ENCODE results near the gene ANKRD34A. TPM values are rescaled to one million over a fixed set of nuclear protein-coding genes. Genes with fewer than 3 reads are reported as not detected.

The ANKRD34A gene
- total and polyA plus RNA-seq, 2 of the 13 experiments (the other 11 are each of a cell fraction or from before 2014, with no cell fraction given) = 0.05 to 0.07 TPM

DNA sequence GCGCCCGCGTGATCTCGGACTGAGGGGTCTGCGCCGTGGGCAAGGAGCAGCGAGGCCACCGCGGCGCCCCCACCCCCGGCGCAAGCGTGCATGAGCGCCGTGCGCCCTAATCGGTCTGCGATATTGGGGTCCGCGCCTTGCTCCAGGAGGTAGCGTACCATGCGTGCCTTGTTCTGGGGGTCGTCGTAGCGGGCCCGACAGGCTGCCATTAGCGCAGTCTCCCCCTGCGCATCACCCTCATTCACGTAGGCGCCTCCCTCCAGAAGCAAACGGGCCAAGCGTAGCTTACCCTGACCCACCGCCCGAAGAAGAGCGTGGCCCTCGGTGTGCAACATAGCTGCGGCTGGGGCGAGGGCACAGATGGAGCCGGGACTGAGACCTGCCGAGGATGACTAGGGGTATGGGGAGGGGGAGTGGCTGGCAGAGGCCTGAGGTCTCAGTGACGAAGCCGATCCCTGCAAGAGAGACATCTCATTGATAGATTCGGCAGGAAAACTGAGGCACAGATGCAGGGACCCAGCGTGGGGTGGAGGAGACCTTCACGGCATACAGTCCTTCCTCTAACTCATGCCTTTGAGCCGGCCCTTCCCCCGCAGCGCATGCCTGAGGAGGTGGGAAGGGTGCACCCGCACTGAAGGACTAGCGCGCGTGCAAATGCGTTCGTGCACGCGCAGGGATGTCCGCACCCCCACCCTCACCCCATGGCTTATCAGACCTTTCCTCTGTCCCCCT, 2.8 kb downstream of the ANKRD34A start (continued):
- TF ChIP-seq, protein P1, sequence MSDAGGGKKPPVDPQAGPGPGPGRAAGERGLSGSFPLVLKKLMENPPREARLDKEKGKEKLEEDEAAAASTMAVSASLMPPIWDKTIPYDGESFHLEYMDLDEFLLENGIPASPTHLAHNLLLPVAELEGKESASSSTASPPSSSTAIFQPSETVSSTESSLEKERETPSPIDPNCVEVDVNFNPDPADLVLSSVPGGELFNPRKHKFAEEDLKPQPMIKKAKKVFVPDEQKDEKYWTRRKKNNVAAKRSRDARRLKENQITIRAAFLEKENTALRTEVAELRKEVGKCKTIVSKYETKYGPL (CRISPR knock-in tag; IDR thresholded peaks at IDR 0.05) = no peak
- TF ChIP-seq PAX8 (CRISPR knock-in tag; IDR thresholded peaks at IDR 0.05; ENCODE audit: borderline replicate concordance) (0 out of 2 replicates have a peak, but pooled peaks have one; percentile 26), ZNF337 (CRISPR knock-in tag; IDR thresholded peaks at IDR 0.05; ENCODE audit: borderline replicate concordance, low read depth) (no peak), ZSCAN22 (CRISPR knock-in tag; IDR thresholded peaks at IDR 0.05) (no peak), NKX3-1 (CRISPR knock-in tag; IDR thresholded peaks at IDR 0.05) (no peak), ZFP36 (IDR thresholded peaks at IDR 0.05; ENCODE audit: borderline replicate concordance, low read depth, low read length, partially characterized antibody) (no peak), SOX5 (CRISPR knock-in tag; IDR thresholded peaks at IDR 0.05; ENCODE audit: borderline replicate concordance) (no peak), CCDC6 (CRISPR knock-in tag; IDR thresholded peaks at IDR 0.05) (no peak), ZSCAN29 (CRISPR knock-in tag; conservative IDR thresholded peaks at IDR 0.05) (no peak), WIZ (CRISPR knock-in tag; IDR thresholded peaks at IDR 0.05) (no peak), SRSF9 (IDR thresholded peaks at IDR 0.05; ENCODE audit: borderline replicate concordance, insufficient read depth, low read depth, low read length, poor library complexity, severe bottlenecking) (no peak), HNRNPK (IDR thresholded peaks at IDR 0.05; ENCODE audit: low read depth, low read length, poor library complexity, severe bottlenecking) (no peak), RORA (CRISPR knock-in tag; IDR thresholded peaks at IDR 0.05) (no peak), ZNF441 (CRISPR knock-in tag; IDR thresholded peaks at IDR 0.05; ENCODE audit: borderline replicate concordance) (no peak), MZF1 (CRISPR knock-in tag; IDR thresholded peaks at IDR 0.05; ENCODE audit: borderline replicate concordance) (no peak), YY1 (IDR thresholded peaks at IDR 0.05; ENCODE audit: insufficient read depth, insufficient replicate concordance, low read depth, low read length) (no peak), POLR2A (IDR thresholded peaks at IDR 0.05; ENCODE audit: insufficient read depth in 1 of 2, low read depth in 2 of 2, low read length in 2 of 2) (no peak), AHR (CRISPR knock-in tag; IDR thresholded peaks at IDR 0.05) (no peak), GABPA (IDR thresholded peaks at IDR 0.05; ENCODE audit: low read depth, low read length) (no peak), GABPA (CRISPR knock-in tag; IDR thresholded peaks at IDR 0.05; ENCODE audit: low read depth) (no peak)
- TF ChIP-seq, protein P2, sequence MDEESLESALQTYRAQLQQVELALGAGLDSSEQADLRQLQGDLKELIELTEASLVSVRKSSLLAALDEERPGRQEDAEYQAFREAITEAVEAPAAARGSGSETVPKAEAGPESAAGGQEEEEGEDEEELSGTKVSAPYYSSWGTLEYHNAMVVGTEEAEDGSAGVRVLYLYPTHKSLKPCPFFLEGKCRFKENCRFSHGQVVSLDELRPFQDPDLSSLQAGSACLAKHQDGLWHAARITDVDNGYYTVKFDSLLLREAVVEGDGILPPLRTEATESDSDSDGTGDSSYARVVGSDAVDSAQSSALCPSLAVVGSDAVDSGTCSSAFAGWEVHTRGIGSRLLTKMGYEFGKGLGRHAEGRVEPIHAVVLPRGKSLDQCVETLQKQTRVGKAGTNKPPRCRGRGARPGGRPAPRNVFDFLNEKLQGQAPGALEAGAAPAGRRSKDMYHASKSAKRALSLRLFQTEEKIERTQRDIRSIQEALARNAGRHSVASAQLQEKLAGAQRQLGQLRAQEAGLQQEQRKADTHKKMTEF (CRISPR knock-in tag; IDR thresholded peaks at IDR 0.05) = no peak
- TF ChIP-seq, protein P3, sequence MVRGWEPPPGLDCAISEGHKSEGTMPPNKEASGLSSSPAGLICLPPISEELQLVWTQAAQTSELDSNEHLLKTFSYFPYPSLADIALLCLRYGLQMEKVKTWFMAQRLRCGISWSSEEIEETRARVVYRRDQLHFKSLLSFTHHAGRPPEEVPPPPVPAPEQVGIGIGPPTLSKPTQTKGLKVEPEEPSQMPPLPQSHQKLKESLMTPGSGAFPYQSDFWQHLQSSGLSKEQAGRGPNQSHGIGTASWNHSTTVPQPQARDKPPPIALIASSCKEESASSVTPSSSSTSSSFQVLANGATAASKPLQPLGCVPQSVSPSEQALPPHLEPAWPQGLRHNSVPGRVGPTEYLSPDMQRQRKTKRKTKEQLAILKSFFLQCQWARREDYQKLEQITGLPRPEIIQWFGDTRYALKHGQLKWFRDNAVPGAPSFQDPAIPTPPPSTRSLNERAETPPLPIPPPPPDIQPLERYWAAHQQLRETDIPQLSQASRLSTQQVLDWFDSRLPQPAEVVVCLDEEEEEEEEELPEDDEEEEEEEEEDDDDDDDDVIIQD (CRISPR knock-in tag; IDR thresholded peaks at IDR 0.05; ENCODE audit: low read depth) = no peak
- TF ChIP-seq, protein P4, sequence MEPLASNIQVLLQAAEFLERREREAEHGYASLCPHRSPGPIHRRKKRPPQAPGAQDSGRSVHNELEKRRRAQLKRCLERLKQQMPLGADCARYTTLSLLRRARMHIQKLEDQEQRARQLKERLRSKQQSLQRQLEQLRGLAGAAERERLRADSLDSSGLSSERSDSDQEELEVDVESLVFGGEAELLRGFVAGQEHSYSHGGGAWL (CRISPR knock-in tag; IDR thresholded peaks at IDR 0.05) = no peak
- TF ChIP-seq, protein P5, sequence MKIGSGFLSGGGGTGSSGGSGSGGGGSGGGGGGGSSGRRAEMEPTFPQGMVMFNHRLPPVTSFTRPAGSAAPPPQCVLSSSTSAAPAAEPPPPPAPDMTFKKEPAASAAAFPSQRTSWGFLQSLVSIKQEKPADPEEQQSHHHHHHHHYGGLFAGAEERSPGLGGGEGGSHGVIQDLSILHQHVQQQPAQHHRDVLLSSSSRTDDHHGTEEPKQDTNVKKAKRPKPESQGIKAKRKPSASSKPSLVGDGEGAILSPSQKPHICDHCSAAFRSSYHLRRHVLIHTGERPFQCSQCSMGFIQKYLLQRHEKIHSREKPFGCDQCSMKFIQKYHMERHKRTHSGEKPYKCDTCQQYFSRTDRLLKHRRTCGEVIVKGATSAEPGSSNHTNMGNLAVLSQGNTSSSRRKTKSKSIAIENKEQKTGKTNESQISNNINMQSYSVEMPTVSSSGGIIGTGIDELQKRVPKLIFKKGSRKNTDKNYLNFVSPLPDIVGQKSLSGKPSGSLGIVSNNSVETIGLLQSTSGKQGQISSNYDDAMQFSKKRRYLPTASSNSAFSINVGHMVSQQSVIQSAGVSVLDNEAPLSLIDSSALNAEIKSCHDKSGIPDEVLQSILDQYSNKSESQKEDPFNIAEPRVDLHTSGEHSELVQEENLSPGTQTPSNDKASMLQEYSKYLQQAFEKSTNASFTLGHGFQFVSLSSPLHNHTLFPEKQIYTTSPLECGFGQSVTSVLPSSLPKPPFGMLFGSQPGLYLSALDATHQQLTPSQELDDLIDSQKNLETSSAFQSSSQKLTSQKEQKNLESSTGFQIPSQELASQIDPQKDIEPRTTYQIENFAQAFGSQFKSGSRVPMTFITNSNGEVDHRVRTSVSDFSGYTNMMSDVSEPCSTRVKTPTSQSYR (CRISPR knock-in tag; IDR thresholded peaks at IDR 0.05; ENCODE audit: borderline replicate concordance) = 0 out of 2 replicates have a peak, but pooled peaks have one; percentile 28
